COLO668 (cell line): Measurements from ENCODE around the gene DSN1.

Source experiments
- DNase-seq: peaks from one replicate; lab custom pipeline; 2025; ENCODE audit not compliant: unreplicated experiment; lab: John Stamatoyannopoulos, UW

DSN1 gene

DNA sequence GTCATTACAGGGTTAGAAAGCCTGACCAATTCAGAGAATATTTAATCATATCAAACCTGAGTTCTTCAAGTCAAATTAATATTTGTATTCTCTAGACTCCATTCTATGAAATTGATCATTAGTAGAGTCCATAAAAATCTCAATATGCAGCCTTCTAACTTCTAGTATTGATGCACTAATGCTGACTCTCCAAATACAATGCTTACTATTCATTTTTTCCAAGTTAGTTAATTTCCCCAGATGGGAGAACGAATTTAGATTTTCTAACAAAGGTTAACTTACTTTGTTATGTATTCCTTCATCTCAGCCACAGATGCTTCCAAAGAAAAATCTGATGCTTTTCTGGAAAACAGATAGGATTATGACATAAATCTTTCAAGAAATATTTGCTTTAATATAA, 15.3 kb downstream of the DSN1 start:
- no peak for DNase-seq

DNA sequence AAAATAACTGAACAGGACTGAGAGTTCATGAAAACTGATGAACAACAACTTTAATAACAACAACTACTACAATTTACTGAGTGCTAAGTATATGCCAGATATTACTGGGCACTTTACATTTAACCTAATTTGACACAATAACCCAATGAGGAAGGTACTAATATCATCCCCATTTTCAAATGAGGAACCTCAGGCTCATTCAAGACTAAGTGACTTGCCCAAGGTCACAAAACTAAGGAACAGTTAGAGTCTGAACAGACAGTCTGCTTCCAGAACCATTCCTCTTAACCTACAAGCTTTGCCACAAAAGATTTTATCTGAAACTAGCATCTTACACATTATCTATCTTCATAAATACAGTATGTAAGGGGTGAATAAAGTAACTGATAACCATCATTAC, 17.1 kb downstream of the DSN1 start:
- DNase-seq: no peak

DNA sequence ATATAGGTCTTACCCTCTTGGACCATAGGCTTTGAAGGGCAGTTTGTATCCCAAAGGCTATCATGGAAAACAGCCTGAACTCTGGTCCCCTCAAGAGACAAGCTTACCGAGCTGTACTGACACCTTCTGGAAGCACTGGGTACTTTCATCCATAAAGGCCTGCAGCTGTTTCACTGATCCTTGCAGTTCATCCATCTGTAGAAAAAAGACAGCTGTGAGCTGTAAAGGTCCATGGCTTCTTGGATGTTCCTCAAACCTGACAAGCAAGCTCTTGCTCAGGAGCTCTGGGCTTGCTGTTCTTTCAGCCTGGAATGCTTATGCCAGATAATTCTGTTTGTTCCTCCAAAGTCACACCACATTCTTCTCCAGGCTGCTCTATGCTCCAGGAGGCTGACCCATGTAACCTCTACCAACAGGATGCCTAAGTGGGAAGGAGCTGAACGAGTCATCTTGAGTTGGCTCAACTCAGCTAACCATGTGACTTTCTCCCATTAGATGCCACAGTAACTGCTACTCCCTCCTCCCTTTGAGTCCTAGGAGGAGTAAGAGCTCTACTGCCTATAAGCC, 18.8 kb downstream of the DSN1 start:
- peak; percentile 42 for DNase-seq

DNA sequence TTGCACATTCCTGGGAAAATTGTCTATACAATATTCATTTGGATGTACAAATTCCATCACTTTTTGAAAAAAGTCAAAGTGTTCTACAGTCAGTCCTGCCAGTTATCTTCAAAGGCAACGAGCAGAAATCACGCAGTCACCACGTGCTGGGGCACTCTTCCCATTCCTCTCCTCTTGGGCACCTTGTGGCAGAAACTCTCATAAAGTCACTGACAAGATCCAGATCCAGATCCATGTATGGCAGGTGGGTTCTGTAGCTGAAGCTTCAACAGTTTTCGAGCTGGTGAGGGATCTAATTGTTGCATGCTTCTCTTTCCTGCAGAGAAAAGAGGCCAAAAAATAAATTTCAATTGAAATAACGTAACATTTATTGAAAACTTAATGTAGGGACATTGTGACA, 21.0 kb downstream of the DSN1 start:
- DNase-seq: no peak

DNA sequence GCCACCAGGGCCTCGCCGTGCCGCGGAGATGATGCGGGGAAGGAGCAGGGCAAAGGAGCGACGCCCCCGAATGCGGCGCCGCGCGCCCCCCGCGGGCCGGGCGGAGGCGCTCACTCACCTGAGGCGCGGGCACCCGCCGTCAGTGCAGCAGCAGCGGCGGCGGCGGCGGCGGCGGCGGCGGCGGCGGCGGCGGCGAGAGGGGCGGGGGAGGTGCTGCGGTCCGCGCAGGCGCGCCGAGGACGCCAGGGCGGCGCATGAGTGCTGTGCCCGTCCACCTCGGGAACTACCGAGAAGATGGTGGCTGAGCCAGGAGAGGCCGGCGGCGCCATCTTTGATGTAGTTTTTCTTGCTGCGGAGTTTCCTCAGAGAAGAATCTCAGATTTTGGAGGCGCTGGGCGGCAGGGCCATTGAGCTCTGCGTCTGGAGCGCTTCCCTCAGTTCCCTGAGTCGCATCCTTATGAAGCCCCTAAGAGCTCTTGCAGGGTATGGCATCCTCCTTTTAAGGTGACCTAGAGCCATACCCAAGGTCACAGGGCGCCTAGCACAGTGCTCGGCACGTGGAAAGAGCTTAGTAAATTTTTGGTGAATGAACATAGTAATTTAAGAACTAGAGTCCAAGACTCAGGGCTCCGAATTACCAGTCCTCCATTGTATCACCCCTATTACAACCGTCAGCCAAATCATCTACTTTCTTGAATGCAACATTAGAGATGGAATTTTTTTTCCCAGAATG, 27.5 kb downstream of the DSN1 start, which contains the start of gene NDRG3:
NDRG3 (minus strand) TSS at position 164 of the 733 bp plus-strand sequence. CDS start 24,355 bp downstream, outside the sequence.
- DNase-seq: peak; percentile 97

DNA sequence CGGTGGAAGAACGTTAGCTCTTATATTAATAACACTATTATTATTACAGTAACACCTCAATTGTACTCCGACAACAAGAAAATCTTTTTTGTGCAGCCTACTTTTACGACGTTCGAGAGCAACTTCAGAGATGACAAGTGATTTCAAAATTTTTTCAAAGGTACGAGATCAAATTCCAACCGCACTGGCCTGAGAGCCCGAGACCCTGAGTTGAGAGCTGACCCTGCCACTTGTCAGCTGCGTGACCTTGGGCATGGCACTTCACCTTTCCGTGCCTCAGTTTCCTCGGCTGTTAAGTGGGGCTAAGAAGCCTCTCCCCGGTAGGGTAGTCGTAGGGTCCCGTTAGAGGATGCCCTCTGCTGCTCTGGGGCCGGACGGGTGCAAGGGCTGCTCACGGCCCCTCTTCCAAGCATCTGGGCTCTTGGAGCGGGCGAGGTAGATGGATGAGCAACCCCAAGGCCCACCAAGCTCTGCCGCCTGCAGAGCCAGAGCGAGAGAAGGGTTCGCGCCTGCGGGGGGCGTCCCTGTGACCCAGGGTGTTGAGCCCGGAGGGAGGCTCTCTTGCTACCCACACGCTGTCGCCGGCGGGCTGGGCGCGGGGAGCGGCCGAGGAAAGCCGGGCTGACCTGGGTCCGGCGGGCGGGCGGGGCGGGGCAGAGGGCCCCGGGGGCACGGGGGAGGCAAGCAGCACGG, 28.2 kb downstream of the DSN1 start:
- no peak for DNase-seq

DNA sequence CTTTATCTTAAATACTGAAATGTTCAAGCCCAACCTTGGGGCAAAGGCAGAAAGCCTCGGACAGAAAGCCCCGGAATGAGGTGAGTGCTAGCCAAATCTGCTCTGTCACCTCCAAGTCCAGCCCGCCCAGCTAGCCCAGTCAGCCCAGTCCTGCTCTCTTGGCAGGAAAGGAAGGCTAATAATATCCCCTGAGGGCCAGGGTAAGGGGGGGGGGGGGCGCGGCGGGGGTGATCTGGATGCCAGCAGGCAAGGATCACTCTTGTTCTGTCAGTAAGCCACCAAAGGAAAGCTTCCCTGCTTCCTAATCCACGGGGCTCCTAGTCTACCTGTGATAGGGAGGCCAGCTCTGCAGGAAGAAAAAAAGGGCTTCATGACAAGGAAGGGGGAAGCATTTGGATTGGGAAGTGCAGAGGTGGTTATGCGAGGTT, 28.8 kb downstream of the DSN1 start:
- peak; percentile 19 for DNase-seq

DNA sequence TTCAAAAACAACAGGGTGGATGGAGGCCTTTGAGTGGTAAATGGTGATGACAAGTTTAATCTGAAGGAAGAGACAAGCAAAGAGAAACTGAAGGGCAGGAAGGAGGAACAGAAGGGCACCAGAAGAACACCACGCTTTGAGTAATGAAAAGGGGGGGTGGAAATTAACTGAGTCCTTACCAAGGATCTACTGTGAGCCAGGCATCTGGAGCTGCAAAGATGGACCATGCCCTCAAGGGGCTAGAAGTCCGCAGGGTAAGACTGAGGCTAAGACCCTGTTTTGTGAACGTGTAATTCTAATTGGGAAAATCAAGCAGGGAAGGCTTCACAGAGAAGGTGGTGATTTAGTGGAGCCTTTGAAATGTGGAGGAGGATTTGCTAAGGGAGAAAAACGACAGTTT, 29.3 kb downstream of the DSN1 start:
- no peak for DNase-seq

DNA sequence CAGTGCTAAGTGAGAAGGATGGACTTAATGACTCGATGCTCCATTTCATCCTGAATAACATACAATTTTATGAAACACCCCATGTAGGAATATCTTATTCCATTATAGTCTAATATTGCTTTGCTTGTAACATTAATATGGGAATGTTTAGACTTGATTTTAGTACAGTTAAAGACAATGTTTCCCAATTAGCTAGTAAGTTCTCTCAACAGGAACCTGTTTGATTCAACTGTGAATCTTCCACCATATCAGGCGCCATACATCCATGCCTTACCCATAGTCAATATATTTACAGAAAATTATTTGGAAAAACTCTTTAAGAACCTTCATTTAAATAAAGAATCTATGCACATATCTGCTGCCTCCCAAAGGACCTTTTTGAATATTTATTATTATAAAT, 31.0 kb downstream of the DSN1 start:
- DNase-seq: no peak

DNA sequence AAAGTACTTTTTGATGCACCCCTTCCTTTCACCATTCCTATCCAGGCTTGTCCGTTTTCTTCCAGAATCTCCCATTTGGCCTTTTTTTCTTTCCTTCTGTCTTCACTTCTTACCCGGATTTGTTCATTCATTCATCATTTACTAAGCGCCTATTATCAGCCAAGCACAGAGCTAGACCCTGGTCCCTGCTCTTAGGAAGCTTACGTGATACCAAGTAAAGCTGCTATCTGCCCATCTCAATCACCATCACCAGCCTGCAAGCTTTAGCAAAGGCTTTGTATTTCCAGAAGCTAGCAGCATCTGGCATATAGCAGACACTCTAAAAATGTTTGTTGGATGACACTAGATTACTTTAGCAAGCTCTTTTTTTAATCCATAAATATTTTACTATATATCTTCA, 32.5 kb downstream of the DSN1 start:
- DNase-seq: no peak

DNA sequence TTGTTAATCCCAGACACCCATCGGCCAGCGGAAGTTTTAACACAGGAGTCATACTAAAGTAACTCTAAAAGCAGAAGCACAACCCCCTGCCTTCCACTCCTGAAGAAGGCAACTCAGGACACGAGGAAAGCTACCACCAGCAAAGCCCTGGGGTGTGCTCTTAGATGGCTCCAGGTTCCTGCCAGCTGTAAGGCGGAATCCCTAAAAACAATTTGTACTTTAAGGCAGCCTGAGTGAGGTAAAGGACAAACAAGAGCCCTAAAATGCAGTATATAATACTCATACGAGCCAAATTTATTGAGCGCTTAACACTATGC, 36.4 kb downstream of the DSN1 start:
- no peak for DNase-seq

DNA sequence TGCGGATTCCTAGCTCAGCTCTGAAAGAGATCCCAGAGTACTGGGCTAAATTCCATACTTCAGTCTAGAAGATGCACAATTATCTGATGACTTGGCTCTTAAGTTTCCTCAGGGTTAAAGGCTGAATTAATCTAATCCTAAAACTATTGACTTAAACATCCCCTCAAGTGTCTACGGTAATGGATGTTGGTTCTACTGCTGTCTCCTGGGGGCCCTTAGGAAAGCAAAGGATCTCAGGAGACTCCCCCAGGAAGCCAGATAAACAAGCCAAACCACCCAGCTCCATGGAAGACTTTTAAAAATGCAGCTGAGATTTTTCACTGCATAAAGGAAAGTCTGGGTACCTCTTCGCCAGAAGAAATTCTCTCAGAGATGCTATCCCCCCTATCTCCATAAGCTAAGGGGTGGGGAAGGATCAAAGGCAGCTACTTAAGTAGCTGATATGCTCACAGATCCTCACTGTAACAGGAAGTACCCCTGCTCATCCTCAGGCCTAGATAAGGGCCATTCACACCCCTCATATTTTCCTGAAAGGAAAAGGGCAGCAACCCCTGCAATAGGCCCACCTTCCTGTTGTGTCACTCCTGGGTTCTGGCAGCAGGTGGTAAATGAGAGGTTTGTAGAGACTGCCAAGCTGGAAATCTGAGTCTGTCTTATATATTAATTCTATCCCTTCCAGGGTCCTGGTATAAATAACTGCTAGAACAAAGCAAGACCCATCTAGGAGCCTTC, 36.9 kb downstream of the DSN1 start:
- no peak for DNase-seq

DNA sequence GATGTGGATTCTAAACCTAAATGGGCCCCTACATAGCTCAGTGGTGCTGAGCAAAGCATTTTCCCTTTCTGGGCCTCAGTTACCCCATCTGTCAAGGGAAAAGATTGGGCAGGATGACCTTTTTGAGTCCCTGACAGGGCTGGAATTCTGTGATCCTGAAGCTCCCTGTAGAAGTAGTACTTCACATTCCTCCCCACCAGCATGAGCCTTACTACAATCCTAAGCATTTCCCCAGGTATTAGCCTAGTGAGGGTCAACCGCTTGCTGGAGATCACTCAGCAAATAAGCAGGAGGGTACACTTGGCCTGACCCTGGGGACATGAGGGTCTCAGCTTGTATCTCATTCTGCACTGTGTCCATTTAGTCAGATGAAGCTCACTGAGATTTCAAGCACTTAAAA, 41.1 kb downstream of the DSN1 start:
- DNase-seq: no peak

DNA sequence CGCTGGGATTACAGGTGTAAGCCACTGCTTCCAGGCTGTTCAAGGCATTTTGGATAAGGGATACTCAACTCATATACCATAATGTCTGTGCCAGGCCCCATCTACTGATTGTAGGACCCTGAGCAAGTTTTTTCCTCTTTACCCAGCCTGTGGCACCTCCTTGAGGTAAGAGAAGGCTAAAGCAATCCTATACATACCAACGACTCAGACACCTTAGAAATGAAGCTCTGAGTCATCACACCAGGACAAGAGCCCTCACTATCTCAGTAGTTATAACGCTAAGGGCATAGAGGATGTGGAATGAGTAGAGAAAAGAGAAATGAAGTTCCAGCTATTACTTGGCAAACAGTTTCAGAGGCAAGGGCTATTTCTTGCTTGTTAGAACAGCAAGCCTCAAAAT, 44.6 kb downstream of the DSN1 start:
- DNase-seq: no peak

DNA sequence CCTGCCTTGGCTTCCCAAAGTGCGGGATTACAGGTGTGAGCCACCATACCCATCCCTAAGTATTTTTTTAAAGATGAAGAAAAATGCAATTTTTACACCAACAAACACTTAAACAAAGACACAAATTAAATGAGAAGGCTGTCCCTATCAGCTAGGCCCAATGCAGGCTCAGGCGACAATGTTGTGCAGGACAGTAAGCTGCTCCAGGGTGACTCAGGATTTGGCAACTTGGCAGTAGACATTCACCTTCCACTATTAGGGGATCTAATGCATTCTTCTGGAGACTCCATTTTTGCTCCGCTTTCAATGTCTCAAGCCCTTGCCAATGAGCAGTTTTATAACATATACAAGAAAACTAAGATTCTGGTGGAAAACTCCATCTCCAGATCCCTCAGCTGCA, 47.4 kb downstream of the DSN1 start:
- no peak for DNase-seq

DNA sequence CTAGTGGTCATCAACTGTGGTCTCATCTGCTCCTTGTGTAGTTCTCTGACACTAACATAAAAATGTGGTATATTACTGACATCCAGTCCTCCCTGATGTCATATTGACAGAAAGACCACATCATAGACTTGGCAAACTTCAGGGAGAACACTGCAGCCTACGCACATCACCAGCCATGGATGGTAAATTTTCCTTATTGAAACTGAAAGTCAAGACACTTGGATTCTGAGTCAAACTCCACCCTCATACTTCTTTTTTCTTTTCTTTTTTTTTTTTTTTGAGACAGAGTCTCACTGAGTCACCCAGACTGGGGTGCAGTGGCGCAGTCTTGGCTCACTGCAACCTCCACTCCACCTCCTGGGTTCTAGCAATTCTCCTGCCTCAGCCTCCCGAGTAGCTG, 53.1 kb downstream of the DSN1 start:
- no peak for DNase-seq

DNA sequence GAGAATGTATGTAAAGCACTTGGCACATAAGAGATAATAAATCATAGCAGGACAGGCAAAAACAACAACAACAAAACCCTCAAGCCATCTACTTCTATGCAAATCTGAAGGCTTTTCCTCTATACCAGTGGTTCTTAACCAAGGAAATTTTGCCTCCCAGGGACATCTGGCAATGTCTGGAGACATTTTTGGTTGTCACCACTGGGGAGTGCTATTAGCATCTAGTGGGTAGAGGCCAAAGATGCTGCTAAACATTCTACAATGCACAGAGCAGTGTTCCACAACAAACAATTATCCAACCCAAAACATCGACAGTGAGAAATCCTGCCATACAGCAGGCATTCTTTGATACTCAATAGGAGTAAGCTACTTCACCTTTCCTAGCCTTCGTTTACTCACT, 55.9 kb downstream of the DSN1 start:
- no peak for DNase-seq

DNA sequence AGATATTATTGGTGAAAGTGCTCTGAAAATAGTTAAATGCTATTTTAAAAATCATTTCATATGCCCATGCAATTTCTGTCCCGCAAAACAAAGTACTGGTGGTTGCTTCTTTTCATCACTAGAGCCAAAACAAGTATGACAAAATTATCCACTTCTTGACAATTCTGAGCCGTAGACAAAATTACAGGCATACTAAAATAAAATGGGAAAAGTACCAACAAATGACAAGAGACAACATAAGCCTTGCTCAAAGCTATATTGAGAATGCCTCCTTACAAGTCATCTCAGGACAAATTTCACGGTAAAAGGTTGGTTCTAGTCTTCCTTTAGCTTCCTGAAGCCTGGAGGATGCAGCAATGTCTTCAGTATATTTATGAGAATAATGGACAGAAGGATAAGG, 56.5 kb downstream of the DSN1 start:
- DNase-seq: no peak

DNA sequence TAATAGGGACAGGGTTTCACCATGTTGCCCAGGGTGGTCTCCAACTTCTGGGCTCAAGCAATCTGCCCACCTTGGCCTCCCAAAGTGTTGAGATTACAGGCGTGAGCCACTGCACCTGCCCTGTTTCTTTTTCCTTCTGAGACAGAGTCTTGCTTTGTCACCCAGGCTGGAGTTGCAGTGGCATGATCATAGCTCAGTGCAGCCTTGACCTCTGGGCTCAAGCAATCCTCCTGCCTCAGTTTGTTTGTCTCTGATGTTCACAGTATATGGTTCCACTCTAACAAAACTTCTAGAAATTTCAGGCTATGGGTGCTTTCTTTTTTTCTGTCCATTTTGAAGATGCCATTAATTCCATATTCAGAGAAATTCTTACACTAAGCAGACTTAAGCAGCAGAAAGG, 60.8 kb downstream of the DSN1 start:
- DNase-seq: no peak

DNA sequence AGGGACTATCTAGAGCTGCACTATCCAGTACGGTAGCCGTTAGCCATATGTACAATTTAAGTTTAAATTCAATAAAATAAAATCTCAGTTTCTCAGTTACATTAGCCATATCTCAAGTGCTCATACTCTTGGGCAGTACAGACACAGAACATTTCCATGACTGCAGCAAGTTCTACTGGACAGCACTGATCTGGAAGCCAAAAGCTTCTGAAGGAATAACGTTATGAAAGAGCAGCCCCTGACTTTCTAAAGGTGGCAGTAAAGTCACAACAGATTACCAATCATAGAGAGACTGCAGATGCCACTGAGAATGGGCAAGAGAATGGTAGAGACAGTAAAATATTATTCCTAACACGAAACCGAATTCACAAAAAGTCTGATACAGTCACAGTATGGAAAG, 64.4 kb downstream of the DSN1 start:
- DNase-seq: no peak

DNA sequence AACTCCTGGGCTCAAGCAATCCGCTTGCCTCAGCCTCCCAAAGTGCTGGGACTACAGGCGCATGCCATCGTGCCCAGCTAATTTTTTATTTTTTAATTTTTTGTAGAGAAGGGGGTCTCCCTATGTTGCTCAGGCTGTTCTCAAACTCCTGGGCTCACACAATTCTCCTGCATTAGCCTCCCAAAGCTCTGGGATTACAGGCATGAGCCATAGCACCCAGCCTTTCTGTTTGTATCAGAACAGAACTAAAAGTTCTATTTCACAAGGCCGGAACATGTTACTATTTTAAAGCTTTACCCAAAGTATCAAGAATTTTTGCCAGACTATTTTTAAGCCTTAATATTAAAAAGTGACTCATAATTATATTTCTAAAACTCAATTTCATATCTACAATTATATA, 70.0 kb downstream of the DSN1 start:
- no peak for DNase-seq
